ENCODE data around the gene AGBL1. TPM values are rescaled to one million over a fixed set of nuclear protein-coding genes. Genes with fewer than 3 reads are reported as not detected.

Gene AGBL1
- total and polyA plus RNA-seq, 2 experiments from 2014 or later: 0.06 to 0.11 TPM

- Histone ChIP-seq H3K27ac (no peak overlapping the region), H3K4me3 (no peak overlapping the region), H3K27me3 (no peaks in the 10 kb centered on the region), H3K36me3 (no peaks in the 10 kb centered on the region), H3K9me3 (ENCODE audit: low read depth) (no peaks in the 10 kb centered on the region), H3K4me1 (ENCODE audit: low read depth) (no peaks in the 10 kb centered on the region)
- no peak for DNase-seq (ENCODE audit: low read depth in 1 of 2, low spot score in 1 of 2)
- no peak for TF ChIP-seq CTCF (IDR thresholded peaks at IDR 0.05; ENCODE audit: low read depth, low read length)
Observed at GRCh38 chr15:86041399-86041798, 38.3 kb upstream of the AGBL1 start.

- Histone ChIP-seq H3K4me3 (no peak overlapping the region), H3K9me3 (ENCODE audit: low read depth) (no peaks in the 10 kb centered on the region), H3K4me1 (ENCODE audit: low read depth) (no peaks in the 10 kb centered on the region), H3K36me3 (no peaks in the 10 kb centered on the region), H3K27me3 (no peaks in the 10 kb centered on the region), H3K27ac (no peak overlapping the region)
- TF ChIP-seq CTCF (IDR thresholded peaks at IDR 0.05; ENCODE audit: low read depth, low read length): no peak
- DNase-seq (ENCODE audit: low read depth in 1 of 2, low spot score in 1 of 2): no peak
Observed at GRCh38 chr15:86042226-86042625, 37.4 kb upstream of the AGBL1 start.

- Histone ChIP-seq H3K27ac (no peak overlapping the region), H3K27me3 (no peaks in the 10 kb centered on the region), H3K9me3 (ENCODE audit: low read depth) (no peaks in the 10 kb centered on the region), H3K4me3 (no peak overlapping the region), H3K4me1 (ENCODE audit: low read depth) (no peaks in the 10 kb centered on the region), H3K36me3 (no peaks in the 10 kb centered on the region)
- DNase-seq (ENCODE audit: low read depth in 1 of 2, low spot score in 1 of 2): no peak
- no peak for TF ChIP-seq CTCF (IDR thresholded peaks at IDR 0.05; ENCODE audit: low read depth, low read length)
Observed at GRCh38 chr15:86044981-86045380, 34.7 kb upstream of the AGBL1 start.

- Histone ChIP-seq H3K4me1 (ENCODE audit: low read depth) (no peaks in the 10 kb centered on the region), H3K27me3 (no peaks in the 10 kb centered on the region), H3K27ac (no peak overlapping the region), H3K9me3 (ENCODE audit: low read depth) (no peaks in the 10 kb centered on the region), H3K36me3 (no peaks in the 10 kb centered on the region), H3K4me3 (no peak overlapping the region)
- no peak for DNase-seq (ENCODE audit: low read depth in 1 of 2, low spot score in 1 of 2)
- TF ChIP-seq CTCF (IDR thresholded peaks at IDR 0.05; ENCODE audit: low read depth, low read length): no peak
Observed at GRCh38 chr15:86054338-86054737, 25.3 kb upstream of the AGBL1 start.

GRCh38 chr15:86055688-86056087 is 24.0 kb upstream of the AGBL1 start:
- H3K4me3 ChIP-seq: no peak overlapping the region
- H3K27ac ChIP-seq: no peak overlapping the region

More at GRCh38 chr15:86055688-86056087, 24.0 kb upstream of the AGBL1 start:
- no peaks in the 10 kb centered on the region for H3K27me3 ChIP-seq
- no peaks in the 10 kb centered on the region for H3K4me1 ChIP-seq (ENCODE audit: low read depth)
- no peak for TF ChIP-seq CTCF (IDR thresholded peaks at IDR 0.05; ENCODE audit: low read depth, low read length)
- no peaks in the 10 kb centered on the region for H3K36me3 ChIP-seq
- H3K9me3 ChIP-seq (ENCODE audit: low read depth): no peaks in the 10 kb centered on the region
- no peak for DNase-seq (ENCODE audit: low read depth in 1 of 2, low spot score in 1 of 2)

Measured in cardiac muscle cell (in vitro differentiated cells and primary cell).